HL-60 (cell line): Measurements from ENCODE around the gene PRAMEF12.

ENCODE experiments used
- DNase-seq, 2 experiments: peaks; one replicate each; pipeline ENCODE4 v3.0.0-alpha.2; 2010 to 2020; ENCODE audit warnings: low read depth in 1 of 2, low spot score in 1 of 2
- H3K27ac ChIP-seq: fragments of 250-450 bp; sonication (Bioruptor Pico); replicated peaks from 2 replicates; pipeline ENCODE4 v1.5.1; 2020; ENCODE audit warnings: mild to moderate bottlenecking, moderate library complexity
- H3K27me3 ChIP-seq: fragments of 250-450 bp; sonication (Bioruptor Pico); 2 replicates; pipeline ENCODE4 v1.5.1; 2021; ENCODE audit warnings: mild to moderate bottlenecking, moderate library complexity; ENCODE audit not compliant: insufficient read depth, poor library complexity, severe bottlenecking
- H3K4me3 ChIP-seq: replicated peaks from 2 replicates; pipeline ENCODE4 v1.5.1; 2011; ENCODE audit warnings: mild to moderate bottlenecking, control low read depth, low read length; ENCODE audit not compliant: insufficient read depth
- GABPA ChIP-seq: IDR thresholded peaks from 2 replicates; pipeline ENCODE4 v1.6.1; 2012; ENCODE audit warnings: low read depth
- POLR2AphosphoS5 ChIP-seq: IDR thresholded peaks from 2 replicates; pipeline ENCODE4 v1.6.1; 2012; ENCODE audit warnings: low read depth
- SPI1 ChIP-seq: IDR thresholded peaks from 2 replicates; pipeline ENCODE4 v1.6.1; 2012; ENCODE audit warnings: low read depth, mild to moderate bottlenecking, borderline replicate concordance
- TF ChIP-seq, protein P1 (sequence below): IDR thresholded peaks from one replicate; pipeline ENCODE4 v1.5.1; 2011; ENCODE audit warnings: low read length, control low read depth, inconsistent platforms; ENCODE audit not compliant: insufficient read depth
- TF ChIP-seq, protein P2 (sequence below): IDR thresholded peaks from 2 replicates; pipeline ENCODE4 v1.6.1; 2012; ENCODE audit warnings: low read depth; ENCODE audit not compliant: insufficient replicate concordance

The PRAMEF12 gene

DNA sequence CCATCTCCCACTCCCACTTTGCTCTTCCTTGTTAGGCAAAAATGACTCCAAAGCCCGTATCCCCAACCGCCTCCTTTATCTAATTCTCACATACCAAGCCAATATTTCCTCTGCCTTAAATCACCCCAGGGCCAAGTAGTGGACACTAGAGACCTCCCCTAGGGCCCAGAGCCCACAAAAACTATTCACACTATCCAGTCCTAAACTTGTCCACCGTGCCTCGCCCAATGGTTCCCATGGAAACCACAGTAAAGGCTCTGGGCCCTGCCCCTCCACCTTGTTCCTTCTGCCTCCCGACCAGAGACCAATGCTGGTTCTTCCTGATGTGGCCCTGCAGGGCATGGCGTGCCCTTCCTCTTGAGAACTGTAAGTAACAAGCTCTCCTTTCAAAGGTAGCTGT lies 15.7 kb upstream of the PRAMEF12 start:
- H3K4me3 ChIP-seq = no peak overlapping the region
- no peak for DNase-seq
- TF ChIP-seq, protein P1, sequence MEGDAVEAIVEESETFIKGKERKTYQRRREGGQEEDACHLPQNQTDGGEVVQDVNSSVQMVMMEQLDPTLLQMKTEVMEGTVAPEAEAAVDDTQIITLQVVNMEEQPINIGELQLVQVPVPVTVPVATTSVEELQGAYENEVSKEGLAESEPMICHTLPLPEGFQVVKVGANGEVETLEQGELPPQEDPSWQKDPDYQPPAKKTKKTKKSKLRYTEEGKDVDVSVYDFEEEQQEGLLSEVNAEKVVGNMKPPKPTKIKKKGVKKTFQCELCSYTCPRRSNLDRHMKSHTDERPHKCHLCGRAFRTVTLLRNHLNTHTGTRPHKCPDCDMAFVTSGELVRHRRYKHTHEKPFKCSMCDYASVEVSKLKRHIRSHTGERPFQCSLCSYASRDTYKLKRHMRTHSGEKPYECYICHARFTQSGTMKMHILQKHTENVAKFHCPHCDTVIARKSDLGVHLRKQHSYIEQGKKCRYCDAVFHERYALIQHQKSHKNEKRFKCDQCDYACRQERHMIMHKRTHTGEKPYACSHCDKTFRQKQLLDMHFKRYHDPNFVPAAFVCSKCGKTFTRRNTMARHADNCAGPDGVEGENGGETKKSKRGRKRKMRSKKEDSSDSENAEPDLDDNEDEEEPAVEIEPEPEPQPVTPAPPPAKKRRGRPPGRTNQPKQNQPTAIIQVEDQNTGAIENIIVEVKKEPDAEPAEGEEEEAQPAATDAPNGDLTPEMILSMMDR = no peak
- TF ChIP-seq POLR2AphosphoS5 (no peak), GABPA (no peak), SPI1 (no peak)
- TF ChIP-seq, protein P2, sequence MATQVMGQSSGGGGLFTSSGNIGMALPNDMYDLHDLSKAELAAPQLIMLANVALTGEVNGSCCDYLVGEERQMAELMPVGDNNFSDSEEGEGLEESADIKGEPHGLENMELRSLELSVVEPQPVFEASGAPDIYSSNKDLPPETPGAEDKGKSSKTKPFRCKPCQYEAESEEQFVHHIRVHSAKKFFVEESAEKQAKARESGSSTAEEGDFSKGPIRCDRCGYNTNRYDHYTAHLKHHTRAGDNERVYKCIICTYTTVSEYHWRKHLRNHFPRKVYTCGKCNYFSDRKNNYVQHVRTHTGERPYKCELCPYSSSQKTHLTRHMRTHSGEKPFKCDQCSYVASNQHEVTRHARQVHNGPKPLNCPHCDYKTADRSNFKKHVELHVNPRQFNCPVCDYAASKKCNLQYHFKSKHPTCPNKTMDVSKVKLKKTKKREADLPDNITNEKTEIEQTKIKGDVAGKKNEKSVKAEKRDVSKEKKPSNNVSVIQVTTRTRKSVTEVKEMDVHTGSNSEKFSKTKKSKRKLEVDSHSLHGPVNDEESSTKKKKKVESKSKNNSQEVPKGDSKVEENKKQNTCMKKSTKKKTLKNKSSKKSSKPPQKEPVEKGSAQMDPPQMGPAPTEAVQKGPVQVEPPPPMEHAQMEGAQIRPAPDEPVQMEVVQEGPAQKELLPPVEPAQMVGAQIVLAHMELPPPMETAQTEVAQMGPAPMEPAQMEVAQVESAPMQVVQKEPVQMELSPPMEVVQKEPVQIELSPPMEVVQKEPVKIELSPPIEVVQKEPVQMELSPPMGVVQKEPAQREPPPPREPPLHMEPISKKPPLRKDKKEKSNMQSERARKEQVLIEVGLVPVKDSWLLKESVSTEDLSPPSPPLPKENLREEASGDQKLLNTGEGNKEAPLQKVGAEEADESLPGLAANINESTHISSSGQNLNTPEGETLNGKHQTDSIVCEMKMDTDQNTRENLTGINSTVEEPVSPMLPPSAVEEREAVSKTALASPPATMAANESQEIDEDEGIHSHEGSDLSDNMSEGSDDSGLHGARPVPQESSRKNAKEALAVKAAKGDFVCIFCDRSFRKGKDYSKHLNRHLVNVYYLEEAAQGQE = no peak
- H3K27me3 ChIP-seq = no peaks in the 10 kb centered on the region
- H3K27ac ChIP-seq = no peak overlapping the region

DNA sequence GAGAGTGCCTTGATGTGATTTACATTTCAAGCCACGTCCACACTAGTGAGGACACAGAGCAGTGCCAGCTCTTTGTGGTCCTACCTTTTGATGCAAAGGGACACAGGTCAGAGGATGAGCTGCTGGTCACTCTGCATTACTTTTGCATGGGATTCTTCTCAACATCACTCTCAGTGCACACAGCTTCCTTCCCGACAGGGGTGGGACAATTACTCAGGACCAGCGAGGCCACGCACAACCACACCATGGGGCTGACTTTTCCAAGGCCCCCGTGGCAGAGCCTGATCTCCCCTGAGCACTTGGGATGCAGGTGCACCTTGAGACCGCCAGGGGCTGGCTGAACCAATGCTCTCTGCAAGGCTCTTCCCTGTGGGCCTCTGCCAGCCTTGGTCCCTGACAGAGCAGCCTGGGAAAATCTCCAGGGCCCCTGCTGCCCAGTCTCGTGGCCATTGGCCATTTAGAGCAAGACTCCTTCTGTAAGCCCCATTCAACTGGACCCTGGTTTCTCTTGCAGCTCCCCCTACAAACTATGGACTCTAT lies 13.2 kb upstream of the PRAMEF12 start:
- Histone ChIP-seq H3K4me3 (no peak overlapping the region), H3K27ac (no peak overlapping the region), H3K27me3 (no peaks in the 10 kb centered on the region)
- DNase-seq = no peak
- no peak for TF ChIP-seq SPI1
- TF ChIP-seq, protein P1 = no peak
- TF ChIP-seq, protein P2 = no peak
- TF ChIP-seq POLR2AphosphoS5 = no peak
- TF ChIP-seq GABPA = no peak

DNA sequence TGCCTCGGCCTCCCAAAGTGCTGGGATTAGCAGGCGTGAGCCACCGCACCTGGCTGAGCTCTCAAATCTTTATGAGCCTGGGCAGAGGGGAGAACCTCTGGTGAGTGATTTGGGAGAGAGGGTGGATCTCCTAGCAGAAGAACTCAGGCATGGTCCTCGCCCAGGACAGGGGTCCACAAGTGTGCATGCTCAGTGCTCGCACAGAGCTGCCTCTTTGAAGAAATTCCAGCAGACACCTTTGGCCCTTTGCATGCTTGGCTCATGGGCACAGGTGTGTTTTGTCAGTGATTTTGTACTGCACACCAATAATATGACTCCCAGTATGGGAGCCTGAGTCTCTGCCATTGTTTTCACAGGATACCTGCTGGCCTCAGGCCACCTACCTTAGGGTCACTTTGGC lies 11.8 kb upstream of the PRAMEF12 start:
- TF ChIP-seq SPI1 (no peak), GABPA (no peak), POLR2AphosphoS5 (no peak)
- TF ChIP-seq, protein P1 = no peak
- TF ChIP-seq, protein P2 = no peak
- no peaks in the 10 kb centered on the region for H3K27me3 ChIP-seq
- no peak for DNase-seq
- no peak overlapping the region for H3K4me3 ChIP-seq
- no peak overlapping the region for H3K27ac ChIP-seq
